IMR-90 (cell line): Measurements from ENCODE around the gene ATG7. TPM values are rescaled to one million over a fixed set of nuclear protein-coding genes. Genes with fewer than 3 reads are reported as not detected.

Source experiments
- ATAC-seq: fragments of 200-7000 bp; cut with Tn5 transposase; 2 replicates; pipeline ENCODE4 v1.9.1; 2020; ENCODE audit warnings: low read depth, mild to moderate bottlenecking, moderate library complexity
- BruUV-seq: library from RNA; stranded (reverse); fragments of 400-500 nt; replicated peaks from 2 replicates; lab custom pipeline; 2021; lab: Mats Ljungman, UMichigan
- CTCF ChIA-PET: fragments of 300-600 bp; formaldehyde crosslinking; extraction: SDS; loops from one replicate; lab custom pipeline; 2021; ENCODE audit warnings: antibody characterized with exemption; lab: Yijun Ruan, JAX
- POLR2A ChIA-PET: fragments of 300-600 bp; sonication (Branson Sonifier 250); formaldehyde crosslinking; loops from one replicate; lab custom pipeline; 2022; ENCODE audit warnings: antibody characterized with exemption; ENCODE audit not compliant: unreplicated experiment; lab: Charles Lee
- DNase-seq: peaks from one replicate; pipeline ENCODE4 v3.0.0; 2013
- H2AFZ ChIP-seq: replicated peaks from 2 replicates; pipeline ENCODE3; 2013; ENCODE audit warnings: low read length, mild to moderate bottlenecking; ENCODE audit not compliant: poor library complexity
- H2AK5ac ChIP-seq: 2 replicates; pipeline ENCODE4 v1.6.1; 2013; ENCODE audit warnings: low read depth, low read length, inconsistent platforms
- H2AK9ac ChIP-seq: replicated peaks from 2 replicates; pipeline ENCODE3; 2013; ENCODE audit warnings: mild to moderate bottlenecking, low read depth, low read length, moderate library complexity; ENCODE audit not compliant: poor library complexity
- H2BK120ac ChIP-seq: 2 replicates; pipeline ENCODE4 v1.6.1; 2013; ENCODE audit warnings: low read depth, low read length, inconsistent platforms
- H2BK15ac ChIP-seq: 3 replicates; pipeline ENCODE4 v1.6.1; 2013; ENCODE audit warnings: low read depth, low read length, inconsistent platforms
- H2BK20ac ChIP-seq: 2 replicates; pipeline ENCODE4 v1.6.1; 2013; ENCODE audit warnings: low read depth, mild to moderate bottlenecking, inconsistent platforms, low read length, moderate library complexity
- H2BK5ac ChIP-seq: 2 replicates; pipeline ENCODE4 v1.6.1; 2013; ENCODE audit warnings: mild to moderate bottlenecking, low read depth, low read length, inconsistent platforms; ENCODE audit not compliant: poor library complexity, severe bottlenecking
- H3K14ac ChIP-seq: replicated peaks from 2 replicates; pipeline ENCODE4 v1.6.1; 2013; ENCODE audit warnings: low read depth, low read length, inconsistent platforms
- H3K18ac ChIP-seq: 2 replicates; pipeline ENCODE4 v1.6.1; 2013; ENCODE audit warnings: low read depth, low read length, control low read depth
- H3K23ac ChIP-seq: 2 replicates; pipeline ENCODE4 v1.6.1; 2013; ENCODE audit warnings: low read depth, low read length, inconsistent platforms
- H3K27ac ChIP-seq: 2 replicates; pipeline ENCODE4 v1.5.1; 2013; ENCODE audit warnings: mild to moderate bottlenecking, control low read depth, low read length; ENCODE audit not compliant: insufficient read depth
- H3K27me3 ChIP-seq: 2 replicates; pipeline ENCODE4 v1.6.1; 2013; ENCODE audit warnings: low read length; ENCODE audit not compliant: control insufficient read depth, insufficient read depth
- H3K36me3 ChIP-seq: 2 replicates; pipeline ENCODE4 v1.6.1; 2013; ENCODE audit warnings: low read length, mixed read lengths; ENCODE audit not compliant: control insufficient read depth, insufficient read depth
- H3K4ac ChIP-seq: 2 replicates; pipeline ENCODE4 v1.6.1; 2013; ENCODE audit warnings: low read depth, low read length, inconsistent platforms
- H3K4me1 ChIP-seq: 2 replicates; pipeline ENCODE4 v1.6.1; 2013; ENCODE audit warnings: low read length, mixed read lengths; ENCODE audit not compliant: control insufficient read depth, insufficient read depth
- H3K4me2 ChIP-seq: 2 replicates; pipeline ENCODE4 v1.6.1; 2013; ENCODE audit warnings: low read depth, mild to moderate bottlenecking, control low read depth, low read length, moderate library complexity
- H3K4me3 ChIP-seq: 2 replicates; pipeline ENCODE4 v1.5.1; 2013; ENCODE audit warnings: low read depth, mild to moderate bottlenecking, control low read depth, low read length, moderate library complexity; ENCODE audit not compliant: insufficient read depth
- H3K56ac ChIP-seq: 2 replicates; pipeline ENCODE4 v1.6.1; 2013; ENCODE audit warnings: low read length, inconsistent platforms; ENCODE audit not compliant: insufficient read depth; ENCODE audit errors: extremely low read depth
- H3K79me1 ChIP-seq, 2 experiments: 2 replicates each; pipeline ENCODE4 v1.6.1; 2013; ENCODE audit warnings: low read length in 2 of 2, inconsistent platforms in 1 of 2, low read depth in 1 of 2
- H3K9ac ChIP-seq: 2 replicates; pipeline ENCODE4 v1.6.1; 2013; ENCODE audit warnings: low read depth, low read length, control low read depth
- H3K9me1 ChIP-seq: 2 replicates; pipeline ENCODE4 v1.6.1; 2013; ENCODE audit warnings: low read length, inconsistent platforms; ENCODE audit not compliant: insufficient read depth
- H3K9me3 ChIP-seq: 2 replicates; pipeline ENCODE4 v1.6.1; 2013; ENCODE audit warnings: low read length; ENCODE audit not compliant: control insufficient read depth, insufficient read depth
- H4K20me1 ChIP-seq: 2 replicates; pipeline ENCODE4 v1.6.1; 2013; ENCODE audit warnings: low read length, inconsistent platforms; ENCODE audit not compliant: insufficient read depth
- H4K5ac ChIP-seq: 2 replicates; pipeline ENCODE4 v1.6.1; 2013; ENCODE audit warnings: mild to moderate bottlenecking, low read depth, low read length, control low read depth
- H4K8ac ChIP-seq, 2 experiments: 2 replicates each; pipeline ENCODE4 v1.6.1; 2013; ENCODE audit warnings: low read depth in 2 of 2, low read length in 2 of 2, control low read depth in 1 of 2, inconsistent platforms in 1 of 2
- H4K91ac ChIP-seq: 2 replicates; pipeline ENCODE4 v1.6.1; 2013; ENCODE audit warnings: low read depth, low read length, inconsistent platforms; ENCODE audit not compliant: insufficient read depth
- MXI1 ChIP-seq: IDR thresholded peaks from 2 replicates; pipeline ENCODE4 v1.6.1; 2012; ENCODE audit warnings: low read depth, mild to moderate bottlenecking, low read length, moderate library complexity, borderline replicate concordance
- POLR2A ChIP-seq: IDR thresholded peaks from 2 replicates; pipeline ENCODE4 v1.6.1; 2012; ENCODE audit warnings: mild to moderate bottlenecking, low read depth, low read length
- WGBS, 2 experiments: methylation state at CpG; one replicate each; pipeline versions ENCODE4 v1.1.5 to v1.1.7; 2013; ENCODE audit warnings: missing lambda C conversion rate in 2 of 2; ENCODE audit not compliant: insufficient read length in 1 of 2; ENCODE audit errors: extremely low coverage in 2 of 2; 5-methylcytosine and 5-hydroxymethylcytosine counted together
- dilution Hi-C: fragments of 300-500 bp; cut with HindIII; formaldehyde crosslinking; loops from one replicate; pipeline ENCODE4 v1.14.3; 2018; ENCODE audit warnings: low sequenced_read_pairs; ENCODE audit not compliant: unreplicated experiment
- in situ Hi-C: fragments of 300-500 bp; cut with MboI; formaldehyde crosslinking; loops from 3 replicates; pipeline ENCODE4 v1.14.3; 2019; ENCODE audit warnings: low sequenced_read_pairs, inconsistent platforms, mixed read lengths
- intact Hi-C: fragments of 100-400 bp; cut with micrococcal nuclease; formaldehyde crosslinking; loops from 2 replicates; pipeline ENCODE4 v1.10.0; 2022
- polyA plus RNA-seq, 3 experiments: library from polyadenylated mRNA; depleted of rRNA; stranded (reverse); fragments of >200 nt; gene quantifications; 2 replicates each; pipeline ENCODE4 v1.2.3, GENCODE V29; 2012; ENCODE audit warnings: low replicate concordance in 1 of 3
- total RNA-seq: library from RNA; depleted of rRNA; stranded (reverse); fragments of >200 nt; gene quantifications from 2 replicates; pipeline ENCODE4 v1.2.3, GENCODE V29; 2012

ATG7 gene
- total and polyA plus RNA-seq, 2 of the 4 experiments (the other 2 are of a cell fraction) = 15.6 to 51.4 TPM

GRCh38 chr3:11422291-11422690 is 150.1 kb downstream of the ATG7 start:
- H2BK20ac ChIP-seq = no peak overlapping the region
- H3K9me3 ChIP-seq = peaks cover 2% of the 10 kb centered on the region; the same call in 1 of the 2 replicates
- H3K36me3 ChIP-seq = no peaks in the 10 kb centered on the region; the same call in 1 of the 2 replicates
- no peak for TF ChIP-seq MXI1
- no peak for TF ChIP-seq POLR2A
- intact Hi-C loops (no loop called here), in situ Hi-C loops (no loop called here), dilution Hi-C loops (no loop called here)
- POLR2A ChIA-PET = no interaction called here
- H3K9me1 ChIP-seq = no peaks in the 10 kb centered on the region
- DNase-seq = no peak
- H2AK9ac ChIP-seq = no peak overlapping the region
- H2BK5ac ChIP-seq = no peak overlapping the region
- H3K4me3 ChIP-seq = no peak overlapping the region
- no peak for ATAC-seq
- H3K4me1 ChIP-seq = no peaks in the 10 kb centered on the region
- H2AK5ac ChIP-seq = no peak overlapping the region
- H3K4me2 ChIP-seq = no peak overlapping the region
- no peak overlapping the region for H3K18ac ChIP-seq
- H3K27ac ChIP-seq = no peak overlapping the region
- no peak overlapping the region for H2AFZ ChIP-seq
- BruUV-seq = no TSS peak
- H2BK15ac ChIP-seq = no peak overlapping the region
- no peak overlapping the region for H2BK120ac ChIP-seq
- CTCF ChIA-PET = no interaction called here
- H3K79me1 ChIP-seq = peaks cover 0 to 17% of the 10 kb centered on the region in 2 experiments; a peak in 2 of 4 replicates
- H3K56ac ChIP-seq = no peak overlapping the region
- no peak overlapping the region for H3K23ac ChIP-seq
- H4K8ac ChIP-seq = no peak overlapping the region
- H3K4ac ChIP-seq = no peak overlapping the region
- no peak overlapping the region for H3K9ac ChIP-seq
- H3K27me3 ChIP-seq = no peaks in the 10 kb centered on the region
- no peak overlapping the region for H4K5ac ChIP-seq
- no peak overlapping the region for H3K14ac ChIP-seq
- 100% methylated on average over 1 of the region's 1 CpG; no CpG with 5 or more reads in 1 of the 2 experiments for WGBS, 2 experiments
- no peaks in the 10 kb centered on the region for H4K20me1 ChIP-seq
- no peak overlapping the region for H4K91ac ChIP-seq
